Uterus (tissue), 2 donors: Measurements from ENCODE around the gene WSB1.

Experiments used
- CTCF ChIP-seq, 4 experiments: fragments of 200-600 bp in 2 of 4; fragments of 450-650 bp in 2 of 4; sonication (generic) in 2 of 4; IDR thresholded peaks; one replicate each; pipeline ENCODE4 v1.5.1; 2016 to 2019; ENCODE audit warnings: antibody characterized with exemption in 4 of 4, mild to moderate bottlenecking in 2 of 4, moderate library complexity in 1 of 4
- POLR2A ChIP-seq, 2 donors: fragments of 450-650 bp; IDR thresholded peaks; one replicate each; pipeline ENCODE4 v1.6.1; 2016; ENCODE audit warnings: antibody characterized with exemption in 2 of 2, mild to moderate bottlenecking in 1 of 2, moderate library complexity in 1 of 2

DNA sequence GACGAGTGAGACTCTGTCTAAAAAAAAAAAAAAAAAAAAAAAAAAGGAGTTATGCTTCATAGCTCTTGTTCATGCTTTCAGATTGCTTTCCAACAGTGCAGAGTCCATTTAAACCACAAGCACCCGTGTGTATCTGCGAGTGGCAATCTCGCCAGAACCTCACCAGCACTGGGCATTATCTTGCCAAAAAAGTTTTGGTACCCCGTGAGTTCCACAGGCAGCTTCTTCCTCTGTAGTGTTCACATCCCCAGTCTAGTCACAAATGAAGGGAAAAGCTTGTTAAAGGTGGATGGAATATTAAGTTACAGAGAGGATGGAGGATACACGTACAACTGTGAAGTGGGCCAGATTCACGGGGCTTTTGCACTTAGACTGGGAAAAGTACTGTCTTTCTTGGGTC, 33.5 kb downstream of the WSB1 start:
- TF ChIP-seq CTCF (IDR thresholded peaks at IDR 0.05) (no peak), POLR2A (IDR thresholded peaks at IDR 0.05) (no peak)
